NCI-H1436 treated with DMSO at 0.1 percent for 48 hours (cell line): ENCODE data around the gene MAP4K3.
"Not testable (repeated sequence)": the region's sequence is repeated elsewhere in the genome, so short reads cannot be mapped to it uniquely, and the experiment has no call there.

ENCODE experiments used
- DNase-seq: peaks from one replicate; lab custom pipeline; 2025; lab: John Stamatoyannopoulos, UW

MAP4K3 gene

GRCh38 chr2:39301352-39301751, 135.7 kb downstream of the MAP4K3 start:
- no peak for DNase-seq

- no peak for DNase-seq
Measured at GRCh38 chr2:39300044-39300978, 136.8 kb downstream of the MAP4K3 start.

GRCh38 chr2:39290433-39290832, 146.7 kb downstream of the MAP4K3 start:
- DNase-seq = no peak

GRCh38 chr2:39289609-39290008, 147.5 kb downstream of the MAP4K3 start:
- no peak for DNase-seq

GRCh38 chr2:39283561-39283960, 153.5 kb downstream of the MAP4K3 start:
- no peak for DNase-seq

- DNase-seq = no peak
Measured at GRCh38 chr2:39281391-39281790, 155.7 kb downstream of the MAP4K3 start.

- no peak for DNase-seq
Measured at GRCh38 chr2:39275016-39275415, 162.1 kb downstream of the MAP4K3 start.

- DNase-seq = no peak
Measured at GRCh38 chr2:39269941-39270340, 167.1 kb downstream of the MAP4K3 start.

GRCh38 chr2:39266916-39267434, 170.1 kb downstream of the MAP4K3 start:
- no peak for DNase-seq

- DNase-seq = no peak
Measured at GRCh38 chr2:39266139-39266805, 170.8 kb downstream of the MAP4K3 start.

- DNase-seq = peak; percentile 15
Measured at GRCh38 chr2:39265315-39265714, 171.8 kb downstream of the MAP4K3 start.

- DNase-seq = no peak
Measured at GRCh38 chr2:39264733-39265132, 172.4 kb downstream of the MAP4K3 start.

GRCh38 chr2:39260087-39260486, 177.0 kb downstream of the MAP4K3 start:
- DNase-seq = no peak

- no peak for DNase-seq
Measured at GRCh38 chr2:39256040-39256439, 181.0 kb downstream of the MAP4K3 start.

- DNase-seq = no peak
Measured at GRCh38 chr2:39252888-39253518, 184.1 kb downstream of the MAP4K3 start.

- peak; percentile 51 for DNase-seq
Measured at GRCh38 chr2:39247512-39248043, 189.5 kb downstream of the MAP4K3 start.

GRCh38 chr2:39246382-39246980, 190.6 kb downstream of the MAP4K3 start:
- no peak for DNase-seq

GRCh38 chr2:39244963-39245625, 192.0 kb downstream of the MAP4K3 start:
- not testable (repeated sequence) for DNase-seq

GRCh38 chr2:39244241-39244862, 192.7 kb downstream of the MAP4K3 start:
- not testable (repeated sequence) for DNase-seq

GRCh38 chr2:39243469-39244123, 193.5 kb downstream of the MAP4K3 start, which contains the start of gene CDKL4:
Gene CDKL4 (minus strand): TSS chr2:39243970.
- no peak for DNase-seq
